K562 (cell line): Measurements from ENCODE around the gene CHTOP. TPM values are rescaled to one million over a fixed set of nuclear protein-coding genes. Genes with fewer than 3 reads are reported as not detected.

ENCODE experiments used
- ARID1B ChIP-seq: fragments of 450-650 bp; IDR thresholded peaks from 2 replicates; pipeline ENCODE4 v1.6.1; 2016; ENCODE audit warnings: antibody characterized with exemption, mild to moderate bottlenecking, inconsistent platforms
- EP300 ChIP-seq: IDR thresholded peaks from 2 replicates; pipeline ENCODE4 v1.6.1; 2012; ENCODE audit warnings: low read length, improper control_type of control experiment
- GABPB1 ChIP-seq: sonication (generic); formaldehyde crosslinking; IDR thresholded peaks from 2 replicates; pipeline ENCODE4 v1.8.0; 2022; ENCODE audit warnings: mild to moderate bottlenecking, missing genetic modification reagents
- LEF1 ChIP-seq: fragments of 450-650 bp; IDR thresholded peaks from 2 replicates; pipeline ENCODE4 v1.6.1; 2016; ENCODE audit warnings: mild to moderate bottlenecking
- MTA3 ChIP-seq: fragments of 450-650 bp; formaldehyde crosslinking; IDR thresholded peaks from 2 replicates; pipeline ENCODE4 v1.6.1; 2017; ENCODE audit warnings: mild to moderate bottlenecking, borderline replicate concordance
- MYC ChIP-seq, 2 experiments: fragments of 250-450 bp in 1 of 2; sonication (Bioruptor Pico) in 1 of 2; IDR thresholded peaks; 2 replicates each; pipeline versions ENCODE4 v1.5.1 to v1.6.1; 2012 to 2021; ENCODE audit warnings: low read depth in 2 of 2, borderline replicate concordance in 1 of 2, improper control_type of control experiment in 1 of 2, low read length in 1 of 2, mild to moderate bottlenecking in 1 of 2, moderate library complexity in 1 of 2
- POLR2AphosphoS5 ChIP-seq: IDR thresholded peaks from 2 replicates; pipeline ENCODE4 v1.6.1; 2011; ENCODE audit warnings: mild to moderate bottlenecking, low read depth, low read length, moderate library complexity; ENCODE audit not compliant: control insufficient read depth, insufficient read depth
- ZBTB7A ChIP-seq: IDR thresholded peaks from 2 replicates; pipeline ENCODE4 v1.6.1; 2011; ENCODE audit warnings: low read depth, mild to moderate bottlenecking, low read length, moderate library complexity, borderline replicate concordance; ENCODE audit not compliant: control insufficient read depth
- ZMIZ1 ChIP-seq, 2 experiments: fragments of 150-350 bp in 1 of 2; IDR thresholded peaks; 2 replicates each; pipeline ENCODE4 v1.6.1; 2012 to 2016; ENCODE audit warnings: low read depth in 2 of 2, low read length in 2 of 2, mild to moderate bottlenecking in 1 of 2, moderate library complexity in 1 of 2
- ZNF263 ChIP-seq: sonication (generic); formaldehyde crosslinking; IDR thresholded peaks from 2 replicates; pipeline ENCODE4 v1.8.0; 2022; ENCODE audit warnings: mild to moderate bottlenecking, missing genetic modification reagents, borderline replicate concordance
- ZNF57 ChIP-seq: fragments of 450-650 bp; formaldehyde crosslinking; IDR thresholded peaks from 2 replicates; pipeline ENCODE4 v1.4.0; 2020; ENCODE audit warnings: mild to moderate bottlenecking, moderate library complexity
- polyA plus RNA-seq, 8 experiments: library from polyadenylated mRNA; depleted of rRNA in 4 of 8; stranded (reverse) in 5 of 8; unstranded in 3 of 8; fragments of >200 nt; fragmentation: Nextera tagmentation in 2 of 8; fragmentation: Illumina TruSeq in 1 of 8; extraction: Ambion mirVana in 2 of 8; extraction: Trizol in 1 of 8; gene quantifications; 2 replicates each; pipeline versions ENCODE4 v1.2.1 to v1.2.3, GENCODE V29; 2011 to 2014; ENCODE audit warnings: inconsistent platforms in 1 of 8, missing spikeins in 1 of 8
- total RNA-seq, 7 experiments: library from RNA; depleted of rRNA in 6 of 7; stranded (reverse); fragments of >200 nt in 6 of 7; fragmentation: Illumina TruSeq in 2 of 7; extraction: Trizol in 2 of 7; gene quantifications; 2 replicates each; pipeline versions ENCODE4 v1.2.1 to v1.2.3, GENCODE V29; 2011 to 2021; ENCODE audit warnings: low replicate concordance in 1 of 7
- TF ChIP-seq, protein P1 (sequence below): sonication (generic); formaldehyde crosslinking; IDR thresholded peaks from 2 replicates; pipeline ENCODE4 v1.8.0; 2022; ENCODE audit warnings: mild to moderate bottlenecking, missing genetic modification reagents
- TF ChIP-seq, protein P2 (sequence below): fragments of 450-650 bp; formaldehyde crosslinking; IDR thresholded peaks from 2 replicates; pipeline ENCODE4 v1.4.0; 2020; ENCODE audit warnings: mild to moderate bottlenecking, mixed read lengths
- TF ChIP-seq, protein P3 (sequence below): fragments of 250-450 bp; sonication (Bioruptor Pico); IDR thresholded peaks from 2 replicates; pipeline ENCODE4 v1.9.0; 2021; ENCODE audit warnings: mild to moderate bottlenecking

CHTOP gene
- total and polyA plus RNA-seq, 9 of the 15 experiments (the other 6 are each of a cell fraction or from before 2014, with no cell fraction given), result 10.2 to 91.8 (median 60.8) TPM

DNA sequence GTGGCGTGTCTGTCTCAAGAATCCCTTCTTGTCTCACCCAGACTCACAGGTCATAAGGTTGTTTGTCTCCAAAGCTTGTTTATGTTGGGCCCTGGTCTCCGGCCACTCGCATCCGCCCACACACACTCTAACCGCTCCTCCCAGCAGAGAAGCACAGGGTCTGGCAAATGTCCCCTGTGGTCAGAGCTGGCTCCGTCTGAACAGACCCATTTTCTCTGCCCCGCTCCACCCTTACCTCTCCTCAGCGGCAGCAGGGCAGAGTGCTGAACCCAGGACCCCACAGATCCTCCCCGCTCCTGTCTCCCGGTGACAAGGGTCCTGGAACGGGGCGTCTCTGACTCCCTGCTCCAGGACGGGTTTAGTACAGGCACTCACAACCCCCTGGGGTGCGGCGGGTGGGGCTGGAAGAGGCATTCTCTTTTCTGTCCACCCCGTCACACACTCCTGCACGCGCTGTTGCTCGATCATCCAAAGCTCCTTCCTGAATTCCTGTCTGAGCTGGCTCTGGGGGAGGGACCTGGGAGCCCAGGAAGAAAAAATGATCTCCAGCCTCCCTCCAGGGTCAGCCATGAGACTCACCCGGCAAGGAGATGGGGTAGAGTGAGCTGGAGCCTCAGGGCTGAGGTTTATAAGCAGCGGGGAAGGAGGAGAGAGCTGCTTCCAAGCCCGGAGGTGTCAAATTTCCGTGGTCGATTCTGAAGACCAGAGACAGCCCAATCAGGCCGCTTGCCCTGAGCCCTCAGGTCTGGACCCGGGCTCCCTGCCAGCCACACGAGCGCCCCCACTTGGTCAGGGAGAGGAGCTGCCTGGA lies 6.8 kb upstream of the CHTOP start, which contains the start of gene S100A13 (continued):
- TF ChIP-seq ZMIZ1 (IDR thresholded peaks at IDR 0.05; ENCODE audit: low read depth in 2 of 2, low read length in 2 of 2) (no peak), MTA3 (peak; percentile 78; the same call in 1 of the 2 replicates), POLR2AphosphoS5 (peak; percentile 65; the same call in 1 of the 2 replicates), ZNF263 (CRISPR knock-in tag) (0 out of 2 replicates have a peak, but pooled peaks have one; percentile 20), ARID1B (peak; percentile 7; the same call in 1 of the 2 replicates), ZBTB7A (0 out of 2 replicates have a peak, but pooled peaks have one; percentile 53), LEF1 (peak; percentile 58; the same call in 1 of the 2 replicates), MYC (IDR thresholded peaks at IDR 0.05; ENCODE audit: low read depth, low read length) (no peak), MYC (CRISPR knock-in tag; IDR thresholded peaks at IDR 0.05; ENCODE audit: borderline replicate concordance, low read depth) (0 out of 2 replicates have a peak, but pooled peaks have one; percentile 47), EP300 (peak; percentile 31; the same call in 1 of the 2 replicates), GABPB1 (CRISPR knock-in tag) (peak; percentile 19; the same call in 1 of the 2 replicates), ZNF57 (CRISPR knock-in tag) (no peak)
- TF ChIP-seq, protein P1, sequence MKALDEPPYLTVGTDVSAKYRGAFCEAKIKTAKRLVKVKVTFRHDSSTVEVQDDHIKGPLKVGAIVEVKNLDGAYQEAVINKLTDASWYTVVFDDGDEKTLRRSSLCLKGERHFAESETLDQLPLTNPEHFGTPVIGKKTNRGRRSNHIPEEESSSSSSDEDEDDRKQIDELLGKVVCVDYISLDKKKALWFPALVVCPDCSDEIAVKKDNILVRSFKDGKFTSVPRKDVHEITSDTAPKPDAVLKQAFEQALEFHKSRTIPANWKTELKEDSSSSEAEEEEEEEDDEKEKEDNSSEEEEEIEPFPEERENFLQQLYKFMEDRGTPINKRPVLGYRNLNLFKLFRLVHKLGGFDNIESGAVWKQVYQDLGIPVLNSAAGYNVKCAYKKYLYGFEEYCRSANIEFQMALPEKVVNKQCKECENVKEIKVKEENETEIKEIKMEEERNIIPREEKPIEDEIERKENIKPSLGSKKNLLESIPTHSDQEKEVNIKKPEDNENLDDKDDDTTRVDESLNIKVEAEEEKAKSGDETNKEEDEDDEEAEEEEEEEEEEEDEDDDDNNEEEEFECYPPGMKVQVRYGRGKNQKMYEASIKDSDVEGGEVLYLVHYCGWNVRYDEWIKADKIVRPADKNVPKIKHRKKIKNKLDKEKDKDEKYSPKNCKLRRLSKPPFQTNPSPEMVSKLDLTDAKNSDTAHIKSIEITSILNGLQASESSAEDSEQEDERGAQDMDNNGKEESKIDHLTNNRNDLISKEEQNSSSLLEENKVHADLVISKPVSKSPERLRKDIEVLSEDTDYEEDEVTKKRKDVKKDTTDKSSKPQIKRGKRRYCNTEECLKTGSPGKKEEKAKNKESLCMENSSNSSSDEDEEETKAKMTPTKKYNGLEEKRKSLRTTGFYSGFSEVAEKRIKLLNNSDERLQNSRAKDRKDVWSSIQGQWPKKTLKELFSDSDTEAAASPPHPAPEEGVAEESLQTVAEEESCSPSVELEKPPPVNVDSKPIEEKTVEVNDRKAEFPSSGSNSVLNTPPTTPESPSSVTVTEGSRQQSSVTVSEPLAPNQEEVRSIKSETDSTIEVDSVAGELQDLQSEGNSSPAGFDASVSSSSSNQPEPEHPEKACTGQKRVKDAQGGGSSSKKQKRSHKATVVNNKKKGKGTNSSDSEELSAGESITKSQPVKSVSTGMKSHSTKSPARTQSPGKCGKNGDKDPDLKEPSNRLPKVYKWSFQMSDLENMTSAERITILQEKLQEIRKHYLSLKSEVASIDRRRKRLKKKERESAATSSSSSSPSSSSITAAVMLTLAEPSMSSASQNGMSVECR (CRISPR knock-in tag), result no peak
- TF ChIP-seq, protein P2, sequence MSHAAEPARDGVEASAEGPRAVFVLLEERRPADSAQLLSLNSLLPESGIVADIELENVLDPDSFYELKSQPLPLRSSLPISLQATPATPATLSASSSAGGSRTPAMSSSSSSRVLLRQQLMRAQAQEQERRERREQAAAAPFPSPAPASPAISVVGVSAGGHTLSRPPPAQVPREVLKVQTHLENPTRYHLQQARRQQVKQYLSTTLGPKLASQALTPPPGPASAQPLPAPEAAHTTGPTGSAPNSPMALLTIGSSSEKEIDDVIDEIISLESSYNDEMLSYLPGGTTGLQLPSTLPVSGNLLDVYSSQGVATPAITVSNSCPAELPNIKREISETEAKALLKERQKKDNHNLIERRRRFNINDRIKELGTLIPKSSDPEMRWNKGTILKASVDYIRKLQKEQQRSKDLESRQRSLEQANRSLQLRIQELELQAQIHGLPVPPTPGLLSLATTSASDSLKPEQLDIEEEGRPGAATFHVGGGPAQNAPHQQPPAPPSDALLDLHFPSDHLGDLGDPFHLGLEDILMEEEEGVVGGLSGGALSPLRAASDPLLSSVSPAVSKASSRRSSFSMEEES (CRISPR knock-in tag), result no peak
- TF ChIP-seq, protein P3, sequence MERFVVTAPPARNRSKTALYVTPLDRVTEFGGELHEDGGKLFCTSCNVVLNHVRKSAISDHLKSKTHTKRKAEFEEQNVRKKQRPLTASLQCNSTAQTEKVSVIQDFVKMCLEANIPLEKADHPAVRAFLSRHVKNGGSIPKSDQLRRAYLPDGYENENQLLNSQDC (CRISPR knock-in tag), result no peak
